BLaER1 treated with 17β-estradiol and CSF1 and Interleukin-3, amounts not matched to agents 10 nM and 100 nM (cell line): ENCODE data around the gene NUP188.
"Not testable (repeated sequence)": the region's sequence is repeated elsewhere in the genome, so short reads cannot be mapped to it uniquely, and the experiment has no call there.

Experiments
- H3K27ac ChIP-seq, 11 experiments: shearing (Covaris generic); formaldehyde crosslinking; 2 replicates each; pipeline ENCODE4 v1.8.1; 2022
- H3K27me3 ChIP-seq, 11 experiments: shearing (Covaris generic); formaldehyde crosslinking; 2 replicates each; pipeline ENCODE4 v1.8.1; 2022
- H3K36me3 ChIP-seq, 11 experiments: shearing (Covaris generic); formaldehyde crosslinking; 2 replicates each; pipeline ENCODE4 v1.8.1; 2022
- H3K4me1 ChIP-seq, 10 experiments: shearing (Covaris generic); formaldehyde crosslinking; 2 replicates each; pipeline ENCODE4 v1.8.1; 2022
- H3K4me2 ChIP-seq, 11 experiments: shearing (Covaris generic); formaldehyde crosslinking; 2 replicates each; pipeline ENCODE4 v1.8.1; 2022
- H3K4me3 ChIP-seq, 10 experiments: shearing (Covaris generic); formaldehyde crosslinking; 2 replicates each; pipeline ENCODE4 v1.8.1; 2022
- H3K9ac ChIP-seq, 11 experiments: shearing (Covaris generic); formaldehyde crosslinking; 2 replicates each; pipeline ENCODE4 v1.8.1; 2022
- H3K9me3 ChIP-seq, 11 experiments: shearing (Covaris generic); formaldehyde crosslinking; replicated peaks in 1 of 11; 2 replicates each; pipeline ENCODE4 v1.8.1; 2022
- H4K20me1 ChIP-seq, 11 experiments: shearing (Covaris generic); formaldehyde crosslinking; 2 replicates each; pipeline ENCODE4 v1.8.1; 2022
- Cebpa-rat ChIP-seq, 11 experiments: shearing (Covaris generic); IDR thresholded peaks; 2 replicates each; pipeline ENCODE4 v1.8.1; 2022

The NUP188 gene

GRCh38 chr9:129028192-129028966 is 80.9 kb downstream of the NUP188 start, which contains the start of gene SH3GLB2:
TSS of gene SH3GLB2 (minus strand) at chr9:129028331. CDS start at chr9:129028154, 177 bp downstream.
- peaks cover 43 to 65% (median 55%) of the 10 kb centered on the region in 10 experiments for H3K4me1 ChIP-seq
- TF ChIP-seq Cebpa-rat (IDR thresholded peaks at IDR 0.05) = no peak
- peaks cover 0 to 20% (median 11%) of the 10 kb centered on the region in 11 experiments; a peak in 10 of 22 replicates for H4K20me1 ChIP-seq
- H3K27me3 ChIP-seq = no peaks in the 10 kb centered on the region
- H3K4me2 ChIP-seq = peak within 1 kb of the TSS; percentile 84 to 100 (median 98)
- H3K4me3 ChIP-seq = peak within 1 kb of the TSS; percentile 82 to 97 (median 89)
- no peaks in the 10 kb centered on the region for H3K36me3 ChIP-seq
- H3K27ac ChIP-seq = peak within 1 kb of the TSS; percentile 34 to 80 (median 76); a peak in 21 of 22 replicates
- H3K9me3 ChIP-seq = no peaks in the 10 kb centered on the region
- H3K9ac ChIP-seq = peak within 1 kb of the TSS; percentile 71 to 90 (median 83)

GRCh38 chr9:129030191-129030590 is 82.7 kb downstream of the NUP188 start:
- Histone ChIP-seq H3K4me2 (no peak overlapping the region), H3K4me1 (peaks cover 34 to 47% (median 38%) of the 10 kb centered on the region in 10 experiments), H3K9ac (no peak overlapping the region), H4K20me1 (peaks cover 0 to 15% (median 4%) of the 10 kb centered on the region in 11 experiments; a peak in 7 of 22 replicates), H3K36me3 (no peaks in the 10 kb centered on the region), H3K27me3 (no peaks in the 10 kb centered on the region), H3K4me3 (no peak overlapping the region), H3K9me3 (no peaks in the 10 kb centered on the region), H3K27ac (no peak overlapping the region)
- TF ChIP-seq Cebpa-rat (IDR thresholded peaks at IDR 0.05) = no peak

- Histone ChIP-seq H3K27me3 (no peaks in the 10 kb centered on the region), H3K4me2 (no peak overlapping the region), H4K20me1 (peaks cover 0 to 14% (median 0%) of the 10 kb centered on the region in 11 experiments; a peak in 5 of 22 replicates), H3K9me3 (no peaks in the 10 kb centered on the region), H3K36me3 (no peaks in the 10 kb centered on the region), H3K9ac (no peak overlapping the region), H3K27ac (no peak overlapping the region), H3K4me3 (no peak overlapping the region), H3K4me1 (peaks cover 26 to 40% (median 32%) of the 10 kb centered on the region in 10 experiments)
- no peak for TF ChIP-seq Cebpa-rat (IDR thresholded peaks at IDR 0.05)
Measured at GRCh38 chr9:129031514-129031913, 84.0 kb downstream of the NUP188 start.

GRCh38 chr9:129032541-129033159 is 85.2 kb downstream of the NUP188 start:
- no peaks in the 10 kb centered on the region for H3K36me3 ChIP-seq
- H3K4me3 ChIP-seq = no peak overlapping the region
- H3K9ac ChIP-seq = no peak overlapping the region
- H3K27me3 ChIP-seq = no peaks in the 10 kb centered on the region
- peaks cover 21 to 37% (median 28%) of the 10 kb centered on the region in 10 experiments for H3K4me1 ChIP-seq
- no peak for TF ChIP-seq Cebpa-rat (IDR thresholded peaks at IDR 0.05)
- no peaks in the 10 kb centered on the region for H3K9me3 ChIP-seq
- H3K4me2 ChIP-seq = no peak overlapping the region
- H4K20me1 ChIP-seq = peaks cover 0 to 13% (median 10%) of the 10 kb centered on the region in 11 experiments; a peak in 17 of 22 replicates
- H3K27ac ChIP-seq = no peak overlapping the region

GRCh38 chr9:129033216-129033615 is 85.7 kb downstream of the NUP188 start:
- no peaks in the 10 kb centered on the region for H3K36me3 ChIP-seq
- H3K4me1 ChIP-seq = peaks cover 26 to 40% (median 32%) of the 10 kb centered on the region in 10 experiments
- no peak overlapping the region for H3K9ac ChIP-seq
- no peaks in the 10 kb centered on the region for H3K27me3 ChIP-seq
- H4K20me1 ChIP-seq = peaks cover 0 to 17% (median 16%) of the 10 kb centered on the region in 11 experiments; a peak in 17 of 22 replicates
- no peak overlapping the region for H3K27ac ChIP-seq
- no peak for TF ChIP-seq Cebpa-rat (IDR thresholded peaks at IDR 0.05)
- H3K4me3 ChIP-seq = no peak overlapping the region
- H3K9me3 ChIP-seq = no peaks in the 10 kb centered on the region
- no peak overlapping the region for H3K4me2 ChIP-seq

GRCh38 chr9:129035838-129036237 is 88.3 kb downstream of the NUP188 start:
- Histone ChIP-seq H3K27ac (peak overlapping the region in 10 of 11 experiments; percentile 31 to 72 (median 52); a peak in 18 of 22 replicates), H3K4me3 (peak overlapping the region; percentile 50 to 98 (median 92); a peak in 19 of 20 replicates), H3K4me1 (peaks cover 25 to 33% (median 27%) of the 10 kb centered on the region in 10 experiments), H3K9ac (peak overlapping the region; percentile 57 to 91 (median 72)), H3K4me2 (peak overlapping the region; percentile 58 to 90 (median 73)), H3K36me3 (peaks cover 5 to 16% (median 12%) of the 10 kb centered on the region in 11 experiments; a peak in 21 of 22 replicates), H4K20me1 (peaks cover 0 to 41% (median 30%) of the 10 kb centered on the region in 11 experiments; a peak in 17 of 22 replicates)
- H3K27me3 ChIP-seq, H3K9me3 ChIP-seq: not testable (repeated sequence)

GRCh38 chr9:129036241-129036922 is 88.9 kb downstream of the NUP188 start, which contains the start of gene MIGA2:
TSS of gene MIGA2 (plus strand) at chr9:129036626. CDS start at chr9:129040595, 3,969 bp downstream.
- H3K4me2 ChIP-seq = peak within 1 kb of the TSS; percentile 86 to 99 (median 97)
- H3K9me3 ChIP-seq = no peaks in the 10 kb centered on the region
- peak within 1 kb of the TSS; percentile 72 to 91 (median 86) for H3K9ac ChIP-seq
- peaks cover 25 to 33% (median 27%) of the 10 kb centered on the region in 10 experiments for H3K4me1 ChIP-seq
- peak within 1 kb of the TSS; percentile 31 to 84 (median 75); a peak in 21 of 22 replicates for H3K27ac ChIP-seq
- no peak for TF ChIP-seq Cebpa-rat (IDR thresholded peaks at IDR 0.05)
- H4K20me1 ChIP-seq = peaks cover 0 to 44% (median 30%) of the 10 kb centered on the region in 11 experiments; a peak in 17 of 22 replicates
- H3K4me3 ChIP-seq = peak within 1 kb of the TSS; percentile 85 to 98 (median 94)
- H3K27me3 ChIP-seq = no peaks in the 10 kb centered on the region
- H3K36me3 ChIP-seq = peaks cover 10 to 22% (median 17%) of the 10 kb centered on the region in 11 experiments

- Histone ChIP-seq H3K9ac (peak overlapping the region; percentile 72 to 91 (median 86)), H3K4me2 (peak overlapping the region; percentile 86 to 99 (median 97)), H3K27me3 (no peaks in the 10 kb centered on the region), H3K27ac (peak overlapping the region; percentile 8 to 84 (median 75); a peak in 21 of 22 replicates), H3K4me3 (peak overlapping the region; percentile 85 to 98 (median 94)), H3K9me3 (no peaks in the 10 kb centered on the region), H3K36me3 (peaks cover 18 to 30% (median 25%) of the 10 kb centered on the region in 11 experiments), H4K20me1 (peaks cover 0 to 52% (median 35%) of the 10 kb centered on the region in 11 experiments; a peak in 18 of 22 replicates), H3K4me1 (peaks cover 25 to 33% (median 27%) of the 10 kb centered on the region in 10 experiments)
- TF ChIP-seq Cebpa-rat (IDR thresholded peaks at IDR 0.05) = no peak
Measured at GRCh38 chr9:129036923-129037766, 89.6 kb downstream of the NUP188 start.
